ENCODE data around the gene EFCC1.

Gene EFCC1

GRCh38 chr3:128994173-128994512, 7.0 kb upstream of the EFCC1 start:
- no peak for DNase-seq (ENCODE audit: low read depth)
- H3K4me3 ChIP-seq (ENCODE audit: low read depth, low read length), result peak overlapping the region; percentile 45

- H3K4me3 ChIP-seq (ENCODE audit: low read depth, low read length), result no peak overlapping the region
- DNase-seq (ENCODE audit: low read depth), result no peak
Measured at GRCh38 chr3:128994581-128995546, 6.2 kb upstream of the EFCC1 start.

GRCh38 chr3:128995737-128996136, 5.4 kb upstream of the EFCC1 start:
- no peak for DNase-seq (ENCODE audit: low read depth)
- H3K4me3 ChIP-seq (ENCODE audit: low read depth, low read length), result no peak overlapping the region

- no peak overlapping the region for H3K4me3 ChIP-seq (ENCODE audit: low read depth, low read length)
- no peak for DNase-seq (ENCODE audit: low read depth)
Measured at GRCh38 chr3:128996200-128996599, 4.9 kb upstream of the EFCC1 start.

- H3K4me3 ChIP-seq (ENCODE audit: low read depth, low read length), result no peak overlapping the region
- DNase-seq (ENCODE audit: low read depth), result no peak
Measured at GRCh38 chr3:128996726-128997125, 4.4 kb upstream of the EFCC1 start.

- H3K4me3 ChIP-seq (ENCODE audit: low read depth, low read length), result no peak overlapping the region
- DNase-seq (ENCODE audit: low read depth), result no peak
Measured at GRCh38 chr3:128997486-128998133, 3.5 kb upstream of the EFCC1 start.

GRCh38 chr3:128998561-128998960, 2.5 kb upstream of the EFCC1 start:
- DNase-seq (ENCODE audit: low read depth), result no peak
- H3K4me3 ChIP-seq (ENCODE audit: low read depth, low read length), result no peak overlapping the region

GRCh38 chr3:128999102-128999501, 2.0 kb upstream of the EFCC1 start:
- DNase-seq (ENCODE audit: low read depth), result no peak
- no peak overlapping the region for H3K4me3 ChIP-seq (ENCODE audit: low read depth, low read length)

GRCh38 chr3:129000742-129001100, 383 bp upstream of the EFCC1 start:
- no peak overlapping the region for H3K4me3 ChIP-seq (ENCODE audit: low read depth, low read length)
- no peak for DNase-seq (ENCODE audit: low read depth)

GRCh38 chr3:129001806-129002572, 885 bp downstream of the EFCC1 start:
- no peak for DNase-seq (ENCODE audit: low read depth)
- H3K4me3 ChIP-seq (ENCODE audit: low read depth, low read length), result peak overlapping the region; percentile 19

GRCh38 chr3:129002573-129003569, 1.8 kb downstream of the EFCC1 start:
- DNase-seq (ENCODE audit: low read depth), result no peak
- no peak overlapping the region for H3K4me3 ChIP-seq (ENCODE audit: low read depth, low read length)

GRCh38 chr3:129003578-129004112, 2.5 kb downstream of the EFCC1 start:
- H3K4me3 ChIP-seq (ENCODE audit: low read depth, low read length), result no peak overlapping the region
- no peak for DNase-seq (ENCODE audit: low read depth)

GRCh38 chr3:129004639-129005295, 3.7 kb downstream of the EFCC1 start:
- no peak for DNase-seq (ENCODE audit: low read depth)
- no peak overlapping the region for H3K4me3 ChIP-seq (ENCODE audit: low read depth, low read length)

GRCh38 chr3:129005526-129006303, 4.6 kb downstream of the EFCC1 start:
- no peak overlapping the region for H3K4me3 ChIP-seq (ENCODE audit: low read depth, low read length)
- DNase-seq (ENCODE audit: low read depth), result no peak

GRCh38 chr3:129006864-129007263, 5.8 kb downstream of the EFCC1 start:
- DNase-seq (ENCODE audit: low read depth), result no peak

GRCh38 chr3:129007792-129008191, 6.7 kb downstream of the EFCC1 start:
- no peak overlapping the region for H3K4me3 ChIP-seq (ENCODE audit: low read depth, low read length)
- DNase-seq (ENCODE audit: low read depth), result no peak

More at GRCh38 chr3:129006864-129007263, 5.8 kb downstream of the EFCC1 start:
- no peak overlapping the region for H3K4me3 ChIP-seq (ENCODE audit: low read depth, low read length)

GRCh38 chr3:129009266-129009665, 8.2 kb downstream of the EFCC1 start:
- H3K4me3 ChIP-seq (ENCODE audit: low read depth, low read length), result no peak overlapping the region
- no peak for DNase-seq (ENCODE audit: low read depth)
